ENCODE data around the gene AHCYL1.

AHCYL1 gene

DNA sequence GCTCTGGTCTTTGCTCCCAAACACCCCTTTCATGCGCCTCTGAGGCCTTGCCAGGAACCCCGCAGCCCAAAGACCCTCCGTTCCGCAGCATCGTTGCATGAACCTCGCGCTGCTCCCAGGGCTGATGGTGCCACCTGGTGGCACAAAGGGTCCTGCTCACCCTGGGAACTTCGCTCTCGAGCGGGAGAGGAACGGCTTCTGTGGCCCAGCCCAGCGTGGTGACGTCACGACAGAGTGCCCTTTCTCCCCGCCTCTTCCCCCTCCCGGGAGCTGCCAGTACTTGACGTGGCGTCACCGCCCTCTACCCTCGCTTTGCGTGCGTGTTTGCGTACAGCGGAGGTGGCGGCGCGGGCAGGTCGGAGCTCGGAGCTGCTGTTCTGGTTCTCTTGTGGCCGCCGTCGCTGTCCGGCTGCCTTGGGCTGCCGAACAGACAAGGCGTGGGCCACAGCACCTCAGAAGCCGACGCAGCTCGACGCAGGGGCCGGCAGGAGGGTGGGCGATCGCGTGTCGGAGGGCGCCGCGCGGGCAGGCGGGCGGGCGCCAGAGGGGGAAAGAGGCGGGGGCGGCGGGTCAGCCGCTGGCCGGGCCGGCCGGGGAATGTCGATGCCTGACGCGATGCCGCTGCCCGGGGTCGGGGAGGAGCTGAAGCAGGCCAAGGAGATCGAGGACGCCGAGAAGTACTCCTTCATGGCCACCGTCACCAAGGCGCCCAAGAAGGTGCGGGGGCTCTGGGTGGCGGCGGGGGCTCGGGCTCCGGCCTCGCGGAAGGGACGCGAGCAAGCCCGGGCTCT is at the start of gene AHCYL1:
AHCYL1 (plus strand) TSS at position 310 of the 791 bp plus-strand sequence; CDS start at position 598, 288 bp downstream.
- H3K27ac ChIP-seq (ENCODE audit: low read depth in 2 of 2, low read length in 2 of 2), result peak within 1 kb of the TSS; percentile 94 to 96
- peak within 1 kb of the TSS; percentile 79 to 92 for H3K9ac ChIP-seq (ENCODE audit: low read depth in 1 of 2, low read length in 2 of 2)
- H3K27me3 ChIP-seq (ENCODE audit: control insufficient read depth in 2 of 2, insufficient read depth in 2 of 2, low read length in 2 of 2), result no peaks in the 10 kb centered on the region
- H3K9me3 ChIP-seq (ENCODE audit: control insufficient read depth in 2 of 2, low read length in 2 of 2), result no peaks in the 10 kb centered on the region
- H3K4me1 ChIP-seq (ENCODE audit: control insufficient read depth in 2 of 2, insufficient read depth in 2 of 2, low read length in 2 of 2), result peaks cover 18 to 33% of the 10 kb centered on the region in 2 donors
- peaks cover 0 to 4% of the 10 kb centered on the region in 2 donors for H3K36me3 ChIP-seq (ENCODE audit: control insufficient read depth in 2 of 2, insufficient read depth in 2 of 2, low read length in 2 of 2)
- H3K4me3 ChIP-seq (ENCODE audit: low read length in 2 of 2), result peak within 1 kb of the TSS; percentile 82 to 88

DNA sequence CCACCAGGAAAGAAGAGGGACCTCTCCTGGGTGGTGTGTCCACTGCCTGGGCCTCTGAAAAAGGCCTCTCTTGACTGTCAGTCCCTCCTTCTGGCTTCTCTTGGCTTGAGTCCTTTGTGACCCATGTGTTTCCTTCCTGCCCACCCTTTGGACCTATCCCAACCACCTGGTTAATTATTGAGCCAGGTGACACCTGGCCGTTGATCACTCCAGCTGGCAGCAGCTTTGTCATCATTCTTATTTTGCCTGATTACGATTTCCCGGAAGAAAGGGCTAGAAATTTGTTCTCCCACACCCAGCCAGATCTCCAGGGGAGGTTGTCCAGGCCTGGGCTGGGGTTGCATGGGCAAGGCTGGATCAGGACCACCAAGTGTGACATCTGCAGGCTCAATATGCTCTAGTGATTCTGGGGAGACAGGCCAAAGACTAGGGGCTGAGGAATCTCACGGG is 49.1 kb upstream of the AHCYL1 start:
- Histone ChIP-seq H3K27ac (ENCODE audit: low read depth in 2 of 2, low read length in 2 of 2) (peak overlapping the region; percentile 86 to 90), H3K36me3 (ENCODE audit: control insufficient read depth in 2 of 2, insufficient read depth in 2 of 2, low read length in 2 of 2) (no peaks in the 10 kb centered on the region), H3K27me3 (ENCODE audit: control insufficient read depth in 2 of 2, insufficient read depth in 2 of 2, low read length in 2 of 2) (no peaks in the 10 kb centered on the region), H3K9me3 (ENCODE audit: control insufficient read depth in 2 of 2, low read length in 2 of 2) (no peaks in the 10 kb centered on the region), H3K4me3 (ENCODE audit: low read length in 2 of 2) (no peak overlapping the region), H3K9ac (ENCODE audit: low read depth in 1 of 2, low read length in 2 of 2) (no peak overlapping the region), H3K4me1 (ENCODE audit: control insufficient read depth in 2 of 2, insufficient read depth in 2 of 2, low read length in 2 of 2) (peaks cover 26 to 44% of the 10 kb centered on the region in 2 donors)

GRCh38 chr1:109937738-109938137 is 46.8 kb upstream of the AHCYL1 start:
- peaks cover 19 to 26% of the 10 kb centered on the region in 2 donors for H3K4me1 ChIP-seq (ENCODE audit: control insufficient read depth in 2 of 2, insufficient read depth in 2 of 2, low read length in 2 of 2)
- no peak overlapping the region for H3K27ac ChIP-seq (ENCODE audit: low read depth in 2 of 2, low read length in 2 of 2)
- H3K36me3 ChIP-seq (ENCODE audit: control insufficient read depth in 2 of 2, insufficient read depth in 2 of 2, low read length in 2 of 2), result no peaks in the 10 kb centered on the region
- no peaks in the 10 kb centered on the region for H3K27me3 ChIP-seq (ENCODE audit: control insufficient read depth in 2 of 2, insufficient read depth in 2 of 2, low read length in 2 of 2)
- no peaks in the 10 kb centered on the region for H3K9me3 ChIP-seq (ENCODE audit: control insufficient read depth in 2 of 2, low read length in 2 of 2)
- no peak overlapping the region for H3K4me3 ChIP-seq (ENCODE audit: low read length in 2 of 2)
- H3K9ac ChIP-seq (ENCODE audit: low read depth in 1 of 2, low read length in 2 of 2), result no peak overlapping the region

- Histone ChIP-seq H3K9ac (ENCODE audit: low read depth in 1 of 2, low read length in 2 of 2) (no peak overlapping the region), H3K4me1 (ENCODE audit: control insufficient read depth in 2 of 2, insufficient read depth in 2 of 2, low read length in 2 of 2) (peaks cover 18 to 25% of the 10 kb centered on the region in 2 donors), H3K27ac (ENCODE audit: low read depth in 2 of 2, low read length in 2 of 2) (no peak overlapping the region), H3K36me3 (ENCODE audit: control insufficient read depth in 2 of 2, insufficient read depth in 2 of 2, low read length in 2 of 2) (no peaks in the 10 kb centered on the region), H3K9me3 (ENCODE audit: control insufficient read depth in 2 of 2, low read length in 2 of 2) (no peaks in the 10 kb centered on the region), H3K4me3 (ENCODE audit: low read length in 2 of 2) (no peak overlapping the region), H3K27me3 (ENCODE audit: control insufficient read depth in 2 of 2, insufficient read depth in 2 of 2, low read length in 2 of 2) (no peaks in the 10 kb centered on the region)
These were observed 46.0 kb upstream of the AHCYL1 start for GRCh38 chr1:109938556-109938955.

DNA sequence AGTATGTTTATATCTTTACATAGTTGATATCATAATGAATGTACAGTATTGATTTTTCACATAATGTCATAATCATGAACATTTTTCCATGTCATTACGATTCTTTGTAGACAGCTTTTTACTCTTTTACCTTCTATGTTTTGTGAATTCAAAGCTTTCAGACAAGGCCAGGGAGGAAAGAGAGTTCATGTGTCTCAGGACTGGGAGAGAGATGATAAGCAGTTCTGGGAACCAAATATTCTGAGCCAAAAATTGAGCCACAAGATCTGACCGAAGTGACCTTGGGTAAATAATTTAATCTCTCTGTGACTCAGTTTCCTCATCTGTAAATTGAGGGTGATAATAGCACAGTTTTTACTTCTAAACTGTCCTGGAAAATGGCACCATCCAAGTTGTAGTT is 42.1 kb upstream of the AHCYL1 start:
- Histone ChIP-seq H3K36me3 (ENCODE audit: control insufficient read depth in 2 of 2, insufficient read depth in 2 of 2, low read length in 2 of 2) (no peaks in the 10 kb centered on the region), H3K4me1 (ENCODE audit: control insufficient read depth in 2 of 2, insufficient read depth in 2 of 2, low read length in 2 of 2) (peaks cover under 1% of the 10 kb centered on the region in 2 donors), H3K27me3 (ENCODE audit: control insufficient read depth in 2 of 2, insufficient read depth in 2 of 2, low read length in 2 of 2) (no peaks in the 10 kb centered on the region), H3K9ac (ENCODE audit: low read depth in 1 of 2, low read length in 2 of 2) (no peak overlapping the region), H3K27ac (ENCODE audit: low read depth in 2 of 2, low read length in 2 of 2) (no peak overlapping the region), H3K9me3 (ENCODE audit: control insufficient read depth in 2 of 2, low read length in 2 of 2) (no peaks in the 10 kb centered on the region), H3K4me3 (ENCODE audit: low read length in 2 of 2) (no peak overlapping the region)

GRCh38 chr1:109944541-109944940 is 40.0 kb upstream of the AHCYL1 start:
- Histone ChIP-seq H3K9me3 (ENCODE audit: control insufficient read depth in 2 of 2, low read length in 2 of 2) (no peaks in the 10 kb centered on the region), H3K27ac (ENCODE audit: low read depth in 2 of 2, low read length in 2 of 2) (no peak overlapping the region), H3K9ac (ENCODE audit: low read depth in 1 of 2, low read length in 2 of 2) (no peak overlapping the region), H3K27me3 (ENCODE audit: control insufficient read depth in 2 of 2, insufficient read depth in 2 of 2, low read length in 2 of 2) (no peaks in the 10 kb centered on the region), H3K4me3 (ENCODE audit: low read length in 2 of 2) (no peak overlapping the region), H3K36me3 (ENCODE audit: control insufficient read depth in 2 of 2, insufficient read depth in 2 of 2, low read length in 2 of 2) (no peaks in the 10 kb centered on the region), H3K4me1 (ENCODE audit: control insufficient read depth in 2 of 2, insufficient read depth in 2 of 2, low read length in 2 of 2) (peaks cover 8 to 10% of the 10 kb centered on the region in 2 donors)

DNA sequence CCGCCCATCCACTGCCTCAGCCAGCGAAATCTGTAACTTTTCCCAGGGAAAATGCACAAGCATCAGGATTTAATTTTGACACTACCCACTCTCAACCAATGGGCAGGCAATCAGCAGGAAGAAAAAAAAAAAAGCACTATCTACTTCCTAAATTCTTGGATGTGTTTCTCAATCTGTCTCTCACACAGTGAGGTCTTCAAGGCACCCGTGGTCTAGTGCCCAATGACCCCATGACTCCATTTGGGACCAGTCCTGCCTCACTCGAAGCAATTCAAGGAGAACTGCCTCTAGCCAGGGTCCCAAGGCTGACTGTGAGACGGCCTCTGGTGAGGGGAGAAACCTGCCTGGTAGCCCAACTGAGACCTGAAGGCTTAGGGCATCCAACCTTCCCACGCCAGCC is 38.1 kb upstream of the AHCYL1 start:
- H3K9me3 ChIP-seq (ENCODE audit: control insufficient read depth in 2 of 2, low read length in 2 of 2), result no peaks in the 10 kb centered on the region
- H3K4me3 ChIP-seq (ENCODE audit: low read length in 2 of 2), result no peak overlapping the region
- no peak overlapping the region for H3K27ac ChIP-seq (ENCODE audit: low read depth in 2 of 2, low read length in 2 of 2)
- no peaks in the 10 kb centered on the region for H3K36me3 ChIP-seq (ENCODE audit: control insufficient read depth in 2 of 2, insufficient read depth in 2 of 2, low read length in 2 of 2)
- H3K27me3 ChIP-seq (ENCODE audit: control insufficient read depth in 2 of 2, insufficient read depth in 2 of 2, low read length in 2 of 2), result no peaks in the 10 kb centered on the region
- H3K9ac ChIP-seq (ENCODE audit: low read depth in 1 of 2, low read length in 2 of 2), result no peak overlapping the region
- H3K4me1 ChIP-seq (ENCODE audit: control insufficient read depth in 2 of 2, insufficient read depth in 2 of 2, low read length in 2 of 2), result peaks cover 8 to 10% of the 10 kb centered on the region in 2 donors

DNA sequence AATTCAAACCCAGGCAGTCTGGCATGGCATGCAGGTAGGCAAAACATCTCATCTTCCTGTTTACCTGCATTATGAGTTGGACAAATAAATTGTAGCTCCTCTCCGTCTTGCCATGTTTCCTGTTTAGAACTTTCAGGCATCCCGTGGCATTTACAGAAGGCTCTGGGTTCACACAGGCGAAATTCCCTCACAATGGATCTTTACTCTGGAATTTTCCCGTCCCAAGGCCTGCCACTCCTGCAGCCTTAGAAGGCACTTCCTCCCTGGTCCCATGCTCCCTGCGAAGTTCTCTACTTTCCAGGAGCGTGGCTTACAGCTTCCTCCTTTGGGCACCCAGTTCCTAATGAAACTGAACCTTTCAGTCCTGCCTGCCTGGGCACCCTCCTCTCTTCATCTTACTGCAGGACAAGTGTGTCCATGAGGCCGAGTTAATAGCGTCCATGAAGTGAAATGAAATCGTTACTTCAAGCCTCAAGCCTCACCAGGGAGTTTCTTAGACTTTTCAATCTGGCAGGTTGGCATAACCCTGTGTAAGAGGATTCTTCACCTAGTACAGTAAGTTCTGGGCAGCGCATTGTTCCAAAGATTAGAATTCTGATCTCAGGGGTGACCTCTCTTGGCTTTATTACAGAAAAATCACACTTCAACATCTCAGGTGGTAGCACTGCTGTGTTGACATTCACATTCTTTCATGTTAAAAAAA is 36.8 kb upstream of the AHCYL1 start:
- H3K36me3 ChIP-seq (ENCODE audit: control insufficient read depth in 2 of 2, insufficient read depth in 2 of 2, low read length in 2 of 2), result no peaks in the 10 kb centered on the region
- H3K4me3 ChIP-seq (ENCODE audit: low read length in 2 of 2), result no peak overlapping the region
- no peaks in the 10 kb centered on the region for H3K27me3 ChIP-seq (ENCODE audit: control insufficient read depth in 2 of 2, insufficient read depth in 2 of 2, low read length in 2 of 2)
- no peak overlapping the region for H3K9ac ChIP-seq (ENCODE audit: low read depth in 1 of 2, low read length in 2 of 2)
- peaks cover 8 to 10% of the 10 kb centered on the region in 2 donors for H3K4me1 ChIP-seq (ENCODE audit: control insufficient read depth in 2 of 2, insufficient read depth in 2 of 2, low read length in 2 of 2)
- H3K9me3 ChIP-seq (ENCODE audit: control insufficient read depth in 2 of 2, low read length in 2 of 2), result no peaks in the 10 kb centered on the region
- peak overlapping the region; percentile 29 to 55 for H3K27ac ChIP-seq (ENCODE audit: low read depth in 2 of 2, low read length in 2 of 2)

DNA sequence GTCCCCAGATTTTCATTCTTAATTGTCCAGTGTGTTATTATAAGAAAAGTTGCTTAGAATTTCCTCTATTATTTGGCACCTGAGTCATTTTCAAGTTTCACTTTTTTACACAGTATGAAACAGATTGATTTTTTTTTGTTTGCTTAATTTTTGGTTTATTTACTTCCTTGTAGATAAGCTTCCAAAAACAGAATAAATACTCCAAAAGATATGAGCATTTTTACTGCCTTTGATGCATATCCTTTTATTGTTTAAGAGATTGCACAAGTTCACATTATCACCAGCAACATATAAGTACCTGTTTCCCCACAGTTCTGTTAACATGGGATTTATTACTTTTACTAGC is 36.3 kb upstream of the AHCYL1 start:
- no peak overlapping the region for H3K9ac ChIP-seq (ENCODE audit: low read depth in 1 of 2, low read length in 2 of 2)
- peak overlapping the region in 1 of 2 donors; percentile 55 for H3K27ac ChIP-seq (ENCODE audit: low read depth in 2 of 2, low read length in 2 of 2)
- peaks cover 8 to 10% of the 10 kb centered on the region in 2 donors for H3K4me1 ChIP-seq (ENCODE audit: control insufficient read depth in 2 of 2, insufficient read depth in 2 of 2, low read length in 2 of 2)
- H3K36me3 ChIP-seq (ENCODE audit: control insufficient read depth in 2 of 2, insufficient read depth in 2 of 2, low read length in 2 of 2), result no peaks in the 10 kb centered on the region
- H3K4me3 ChIP-seq (ENCODE audit: low read length in 2 of 2), result no peak overlapping the region
- no peaks in the 10 kb centered on the region for H3K27me3 ChIP-seq (ENCODE audit: control insufficient read depth in 2 of 2, insufficient read depth in 2 of 2, low read length in 2 of 2)
- H3K9me3 ChIP-seq (ENCODE audit: control insufficient read depth in 2 of 2, low read length in 2 of 2), result no peaks in the 10 kb centered on the region

DNA sequence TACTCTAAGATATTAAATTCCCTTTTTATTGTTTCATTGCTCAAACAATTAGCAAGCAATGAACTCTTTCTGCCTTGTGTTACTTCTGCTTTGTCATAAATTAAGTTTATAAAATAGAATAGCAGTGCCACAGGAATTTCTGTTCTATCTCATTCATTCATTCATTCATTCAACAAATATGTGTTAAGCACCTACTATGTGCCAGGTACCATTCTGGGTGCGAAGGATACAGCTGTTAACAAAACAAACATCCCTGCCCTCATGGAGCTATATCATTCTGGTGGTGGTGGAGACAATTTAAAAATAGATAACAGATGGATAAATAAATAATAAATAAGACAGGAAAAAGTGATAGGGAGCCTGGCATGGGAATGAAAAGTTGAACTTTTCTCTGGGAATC is 34.5 kb upstream of the AHCYL1 start:
- no peak overlapping the region for H3K27ac ChIP-seq (ENCODE audit: low read depth in 2 of 2, low read length in 2 of 2)
- H3K4me1 ChIP-seq (ENCODE audit: control insufficient read depth in 2 of 2, insufficient read depth in 2 of 2, low read length in 2 of 2), result peaks cover 8 to 10% of the 10 kb centered on the region in 2 donors
- H3K27me3 ChIP-seq (ENCODE audit: control insufficient read depth in 2 of 2, insufficient read depth in 2 of 2, low read length in 2 of 2), result no peaks in the 10 kb centered on the region
- H3K36me3 ChIP-seq (ENCODE audit: control insufficient read depth in 2 of 2, insufficient read depth in 2 of 2, low read length in 2 of 2), result no peaks in the 10 kb centered on the region
- no peak overlapping the region for H3K9ac ChIP-seq (ENCODE audit: low read depth in 1 of 2, low read length in 2 of 2)
- no peaks in the 10 kb centered on the region for H3K9me3 ChIP-seq (ENCODE audit: control insufficient read depth in 2 of 2, low read length in 2 of 2)
- H3K4me3 ChIP-seq (ENCODE audit: low read length in 2 of 2), result no peak overlapping the region
